SK-MEL-5 (cell line): ENCODE measurements around the gene ATP13A2. TPM values are rescaled to one million over a fixed set of nuclear protein-coding genes. Genes with fewer than 3 reads are reported as not detected.

Experiments used
- DNase-seq: peaks from one replicate; pipeline ENCODE4 v3.0.0-alpha.2; 2016; ENCODE audit warnings: low read depth, low spot score
- in situ Hi-C: cut with HindIII; loops from 2 replicates; pipeline ENCODE4 v1.10.0; 2016; ENCODE audit warnings: low sequenced_read_pairs, high pct_unique_total_duplicates, low pct_unique_long_range_greater_than_20kb
- total RNA-seq: library from RNA; depleted of rRNA; stranded (reverse); fragments of >200 nt; shearing (Covaris generic); gene quantifications from 2 replicates; pipeline ENCODE4 v1.2.3, GENCODE V29; 2014

ATP13A2 gene
- total RNA-seq, 1 experiment from 2014 or later, result 46.7 TPM

GRCh38 chr1:17012775-17013490 lies 1.2 kb upstream of the ATP13A2 start:
- in situ Hi-C loops, result no loop called here
- DNase-seq, result no peak

GRCh38 chr1:17011092-17011438 lies 663 bp downstream of the ATP13A2 start:
- in situ Hi-C loops, result no loop called here
- DNase-seq, result no peak

- DNase-seq, result no peak
- in situ Hi-C loops, result no loop called here
Measured at GRCh38 chr1:17009706-17010105, 2.0 kb downstream of the ATP13A2 start.

- no peak for DNase-seq
Measured at GRCh38 chr1:17008208-17008855, 3.4 kb downstream of the ATP13A2 start.

GRCh38 chr1:17007121-17007520 lies 4.6 kb downstream of the ATP13A2 start:
- in situ Hi-C loops, result no loop called here
- no peak for DNase-seq

More at GRCh38 chr1:17008208-17008855, 3.4 kb downstream of the ATP13A2 start:
- in situ Hi-C loops, result no loop called here

GRCh38 chr1:17005365-17005740 lies 6.4 kb downstream of the ATP13A2 start:
- in situ Hi-C loops, result no loop called here
- DNase-seq, result no peak

- in situ Hi-C loops, result no loop called here
- no peak for DNase-seq
Measured at GRCh38 chr1:17004466-17005364, 7.0 kb downstream of the ATP13A2 start.

GRCh38 chr1:17002524-17002902 lies 9.2 kb downstream of the ATP13A2 start:
- in situ Hi-C loops, result no loop called here
- no peak for DNase-seq

- in situ Hi-C loops, result no loop called here
Measured at GRCh38 chr1:17001760-17002523, 9.8 kb downstream of the ATP13A2 start.

GRCh38 chr1:16999863-17000262 lies 11.9 kb downstream of the ATP13A2 start:
- no peak for DNase-seq

More at GRCh38 chr1:17001760-17002523, 9.8 kb downstream of the ATP13A2 start:
- no peak for DNase-seq

GRCh38 chr1:16998589-16998988 lies 13.1 kb downstream of the ATP13A2 start:
- in situ Hi-C loops, result no loop called here
- DNase-seq, result no peak

More at GRCh38 chr1:16999863-17000262, 11.9 kb downstream of the ATP13A2 start:
- in situ Hi-C loops, result no loop called here

- DNase-seq, result no peak
- in situ Hi-C loops, result no loop called here
Measured at GRCh38 chr1:16996845-16997244, 14.9 kb downstream of the ATP13A2 start.

- no peak for DNase-seq
- in situ Hi-C loops, result no loop called here
Measured at GRCh38 chr1:16993521-16994038, 18.1 kb downstream of the ATP13A2 start.

- in situ Hi-C loops, result no loop called here
- DNase-seq, result no peak
Measured at GRCh38 chr1:16992675-16993074, 19.1 kb downstream of the ATP13A2 start.

- DNase-seq, result no peak
- in situ Hi-C loops, result no loop called here
Measured at GRCh38 chr1:16992102-16992501, 19.6 kb downstream of the ATP13A2 start.

- in situ Hi-C loops, result no loop called here
Measured at GRCh38 chr1:16991571-16991970, 20.2 kb downstream of the ATP13A2 start.

GRCh38 chr1:16989676-16990391 lies 21.9 kb downstream of the ATP13A2 start:
- DNase-seq, result no peak
- in situ Hi-C loops, result no loop called here

More at GRCh38 chr1:16991571-16991970, 20.2 kb downstream of the ATP13A2 start:
- no peak for DNase-seq
